ENCODE data around the gene ESYT1.

DNA sequence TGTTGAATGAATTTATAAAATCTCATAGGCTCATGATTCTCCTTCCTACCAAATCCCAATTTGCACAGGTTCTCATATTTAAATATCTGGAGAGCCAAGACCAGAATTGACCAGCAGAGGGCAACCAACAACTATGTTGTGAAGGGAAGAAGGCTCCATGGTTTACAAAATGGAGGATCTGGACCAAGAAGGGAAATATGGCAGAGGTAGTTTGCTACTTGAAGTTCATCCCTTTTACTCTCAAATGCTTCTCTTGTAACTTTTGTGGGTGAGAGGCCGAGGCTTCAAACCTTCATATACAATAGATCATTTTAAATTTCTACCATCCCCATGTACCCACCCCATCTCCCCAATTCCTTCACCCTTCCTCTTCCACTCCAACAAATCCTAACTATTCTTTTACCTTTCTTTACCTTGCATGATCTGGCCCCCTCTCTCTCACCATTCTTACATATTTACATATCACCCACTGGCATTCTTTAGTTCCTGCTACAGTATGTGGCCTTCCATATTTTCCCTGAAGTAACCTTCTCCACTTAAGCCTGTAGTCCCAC, 65.0 kb downstream of the ESYT1 start:
- TF ChIP-seq CTCF (IDR thresholded peaks at IDR 0.05): peak; percentile 66 to 96 (median 82)
- TF ChIP-seq POLR2AphosphoS5 (IDR thresholded peaks at IDR 0.05): peak; percentile 86
